Stromal cell of bone marrow (primary cell): ENCODE results near the gene ELMO1.

ENCODE experiments used
- DNase-seq: peaks from one replicate; pipeline ENCODE4 v3.0.0-alpha.2; 2012; ENCODE audit warnings: low read depth

The ELMO1 gene

GRCh38 chr7:36943591-36944435 is 504.9 kb downstream of the ELMO1 start:
- DNase-seq = no peak

- DNase-seq = no peak
Observed at GRCh38 chr7:36942955-36943354, 505.7 kb downstream of the ELMO1 start.

- no peak for DNase-seq
Observed at GRCh38 chr7:36942541-36942940, 506.1 kb downstream of the ELMO1 start.

- DNase-seq = no peak
Observed at GRCh38 chr7:36942025-36942424, 506.6 kb downstream of the ELMO1 start.

GRCh38 chr7:36941359-36941758 is 507.3 kb downstream of the ELMO1 start:
- DNase-seq = no peak

GRCh38 chr7:36939816-36940215 is 508.8 kb downstream of the ELMO1 start:
- no peak for DNase-seq

GRCh38 chr7:36937754-36938563 is 510.7 kb downstream of the ELMO1 start:
- DNase-seq = no peak

- no peak for DNase-seq
Observed at GRCh38 chr7:36931892-36932291, 516.8 kb downstream of the ELMO1 start.

GRCh38 chr7:36929791-36930190 is 518.9 kb downstream of the ELMO1 start:
- no peak for DNase-seq

- DNase-seq = no peak
Observed at GRCh38 chr7:36928718-36929117, 519.9 kb downstream of the ELMO1 start.

- no peak for DNase-seq
Observed at GRCh38 chr7:36928311-36928710, 520.4 kb downstream of the ELMO1 start.

GRCh38 chr7:36925691-36926090 is 523.0 kb downstream of the ELMO1 start:
- DNase-seq = no peak

- no peak for DNase-seq
Observed at GRCh38 chr7:36925207-36925606, 523.5 kb downstream of the ELMO1 start.

- no peak for DNase-seq
Observed at GRCh38 chr7:36923943-36924436, 524.7 kb downstream of the ELMO1 start.

GRCh38 chr7:36923185-36923584 is 525.5 kb downstream of the ELMO1 start:
- no peak for DNase-seq

- DNase-seq = no peak
Observed at GRCh38 chr7:36920433-36920832, 528.2 kb downstream of the ELMO1 start.

GRCh38 chr7:36919738-36920137 is 528.9 kb downstream of the ELMO1 start:
- no peak for DNase-seq

GRCh38 chr7:36918591-36918990 is 530.1 kb downstream of the ELMO1 start:
- DNase-seq = no peak

GRCh38 chr7:36916619-36917018 is 532.0 kb downstream of the ELMO1 start:
- no peak for DNase-seq

GRCh38 chr7:36916116-36916515 is 532.5 kb downstream of the ELMO1 start:
- DNase-seq = no peak

- no peak for DNase-seq
Observed at GRCh38 chr7:36911788-36912187, 536.9 kb downstream of the ELMO1 start.

GRCh38 chr7:36910859-36911258 is 537.8 kb downstream of the ELMO1 start:
- no peak for DNase-seq

- no peak for DNase-seq
Observed at GRCh38 chr7:36910401-36910800, 538.3 kb downstream of the ELMO1 start.
